B cell (primary cell): ENCODE data around the gene STMN1. TPM values are rescaled to one million over a fixed set of nuclear protein-coding genes. Genes with fewer than 3 reads are reported as not detected.

Experiments
- ATAC-seq: fragments of 200-7000 bp; cut with Tn5 transposase; one replicate; pipeline ENCODE4 v1.10.0; 2021; ENCODE audit warnings: low read depth, mild to moderate bottlenecking, moderate number of reproducible peaks, moderate library complexity
- CTCF ChIA-PET: fragments of 350-600 bp; sonication (Branson Sonifier 250); formaldehyde crosslinking; loops from one replicate; lab custom pipeline; 2021; ENCODE audit warnings: antibody characterized with exemption, inconsistent platforms; lab: Charles Lee
- POLR2A ChIA-PET: fragments of 350-600 bp; sonication (Branson Sonifier 250); formaldehyde crosslinking; loops from one replicate; lab custom pipeline; 2021; ENCODE audit warnings: antibody characterized with exemption; lab: Charles Lee
- DNase-seq: peaks from one replicate; pipeline ENCODE4 v3.0.0; 2013
- H2AFZ ChIP-seq: 2 replicates; pipeline ENCODE4 v1.6.1; 2012; ENCODE audit warnings: mild to moderate bottlenecking, low read depth, low read length; ENCODE audit not compliant: insufficient read depth, poor library complexity, severe bottlenecking
- H3K27ac ChIP-seq, 2 donors: 1 replicate in 1 of 2; 2 replicates in 1 of 2; pipeline ENCODE4 v1.5.1; 2012 to 2013; ENCODE audit warnings: low read length in 2 of 2, mild to moderate bottlenecking in 2 of 2, moderate library complexity in 1 of 2
- H3K27me3 ChIP-seq, 4 experiments: fragments of 200-600 bp in 1 of 4; sonication (generic) in 1 of 4; replicated peaks in 1 of 4; 1 replicate in 2 of 4; 2 replicates in 2 of 4; pipeline versions ENCODE4 v1.6.1 to v1.7.0; 2013 to 2016; ENCODE audit warnings: low read length in 3 of 4, mild to moderate bottlenecking in 2 of 4, mixed read lengths in 1 of 4, moderate library complexity in 1 of 4; ENCODE audit not compliant: insufficient read depth in 4 of 4, control insufficient read depth in 3 of 4; ENCODE audit errors: control extremely low read depth in 1 of 4
- H3K36me3 ChIP-seq, 2 experiments: replicated peaks in 1 of 2; 1 replicate in 1 of 2; 2 replicates in 1 of 2; pipeline versions ENCODE4 v1.6.1 to v1.7.1; 2013; ENCODE audit warnings: low read length in 1 of 2; ENCODE audit not compliant: insufficient read depth in 2 of 2, control insufficient read depth in 1 of 2; ENCODE audit errors: control extremely low read depth in 1 of 2, extremely low read depth in 1 of 2
- H3K4me1 ChIP-seq, 2 donors: fragments of 200-600 bp in 1 of 2; sonication (generic) in 1 of 2; 1 replicate in 1 of 2; 2 replicates in 1 of 2; pipeline versions ENCODE4 v1.5.1 to v1.6.1; 2013 to 2017; ENCODE audit warnings: low read length in 2 of 2; ENCODE audit not compliant: control insufficient read depth in 2 of 2, insufficient read depth in 2 of 2
- H3K4me2 ChIP-seq: replicated peaks from 2 replicates; pipeline ENCODE3; 2012; ENCODE audit warnings: mild to moderate bottlenecking, low read depth, low read length; ENCODE audit not compliant: poor library complexity, severe bottlenecking
- H3K4me3 ChIP-seq, 5 experiments: fragments of 200-600 bp in 1 of 5; sonication (generic) in 1 of 5; 1 replicate in 3 of 5; 2 replicates in 2 of 5; pipeline versions ENCODE4 v1.5.1 to v1.7.0; 2011 to 2016; ENCODE audit warnings: low read length in 4 of 5, mild to moderate bottlenecking in 4 of 5, low read depth in 2 of 5, control low read depth in 1 of 5, moderate library complexity in 1 of 5; ENCODE audit not compliant: insufficient read depth in 1 of 5; ENCODE audit errors: control extremely low read depth in 1 of 5, extremely low read depth in 1 of 5
- H3K79me2 ChIP-seq: fragments of 200-600 bp; sonication (generic); one replicate; pipeline ENCODE4 v1.6.0; 2016; ENCODE audit warnings: low read length; ENCODE audit not compliant: control insufficient read depth, insufficient read depth
- H3K9ac ChIP-seq: fragments of 200-600 bp; sonication (generic); 2 replicates; pipeline ENCODE4 v1.6.1; 2017; ENCODE audit warnings: mild to moderate bottlenecking, low read length, moderate library complexity
- H3K9me3 ChIP-seq, 3 donors: one replicate each; pipeline versions ENCODE4 v1.6.1 to v1.7.1; 2013; ENCODE audit warnings: low read length in 2 of 3; ENCODE audit not compliant: control insufficient read depth in 2 of 3, insufficient read depth in 1 of 3; ENCODE audit errors: control extremely low read depth in 1 of 3
- H4K20me1 ChIP-seq: 2 replicates; pipeline ENCODE4 v1.6.0; 2012; ENCODE audit warnings: mild to moderate bottlenecking, low read length; ENCODE audit not compliant: insufficient read depth, control insufficient read depth, poor library complexity, severe bottlenecking
- H3K27ac Mint-ChIP-seq: one replicate; pipeline ENCODE4 v1.8.0; 2021; ENCODE audit warnings: mixed read lengths
- H3K27me3 Mint-ChIP-seq: one replicate; pipeline ENCODE4 v1.8.0; 2021; ENCODE audit warnings: mixed read lengths
- H3K4me1 Mint-ChIP-seq: one replicate; pipeline ENCODE4 v1.8.0; 2021; ENCODE audit warnings: mixed read lengths
- H3K4me3 Mint-ChIP-seq: one replicate; pipeline ENCODE4 v1.8.0; 2021; ENCODE audit warnings: mixed read lengths
- H3K9me3 Mint-ChIP-seq: one replicate; pipeline ENCODE4 v1.8.0; 2022; ENCODE audit warnings: mixed read lengths; ENCODE audit not compliant: insufficient read depth
- EZH2 ChIP-seq: IDR thresholded peaks from 2 replicates; pipeline ENCODE4 v1.6.1; 2012; ENCODE audit warnings: borderline replicate concordance, low read depth, mild to moderate bottlenecking, moderate library complexity, low read length; ENCODE audit not compliant: insufficient read depth, poor library complexity, severe bottlenecking
- WGBS: methylation state at CpG from one replicate; pipeline ENCODE4 v1.1.5; 2013; ENCODE audit warnings: missing lambda C conversion rate; ENCODE audit not compliant: insufficient coverage; 5-methylcytosine and 5-hydroxymethylcytosine counted together
- intact Hi-C: fragments of 100-400 bp; cut with micrococcal nuclease; formaldehyde crosslinking; loops from one replicate; pipeline ENCODE4 v1.10.0; 2022
- polyA plus RNA-seq: library from polyadenylated mRNA; depleted of rRNA; stranded (reverse); fragments of >200 nt; gene quantifications from 2 replicates; pipeline ENCODE4 v1.2.3, GENCODE V29; 2012
- total RNA-seq, 2 donors: library from RNA; stranded (reverse); fragments of 120-200 nt in 1 of 2; gene quantifications; 1 replicate in 1 of 2; 2 replicates in 1 of 2; pipeline versions ENCODE4 v1.2.3 to v1.2.4, GENCODE V29; 2013 to 2022
- TF ChIP-seq, protein P1 (sequence below): fragments of 200-600 bp; IDR thresholded peaks from one replicate; pipeline ENCODE4 v1.8.0; 2022; ENCODE audit warnings: antibody characterized with exemption, mild to moderate bottlenecking

Gene STMN1
- total and polyA plus RNA-seq, 2 donors (not counting 1 experiment from before 2014, with no cell fraction given): 9.9 to 48.0 TPM

DNA sequence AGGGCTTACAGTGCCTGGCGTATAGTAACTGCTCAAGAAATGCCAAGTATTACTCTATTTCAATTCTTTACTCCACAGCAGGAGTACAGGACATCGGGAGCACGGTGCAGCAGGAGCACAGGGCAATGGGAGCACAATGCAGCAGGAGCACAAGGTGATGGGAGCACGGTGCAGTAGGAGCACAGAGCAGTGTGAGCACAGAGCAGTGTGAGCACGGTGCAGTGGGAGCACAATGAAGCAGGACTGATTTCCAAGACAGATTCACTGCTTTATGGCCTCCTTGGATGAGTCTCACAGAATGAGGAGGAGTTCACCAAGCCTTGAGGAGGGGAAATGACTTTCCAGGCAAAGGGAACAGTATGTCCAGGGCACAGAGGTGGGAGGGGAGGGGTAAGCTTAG lies 25.7 kb downstream of the STMN1 start:
- Histone ChIP-seq H4K20me1 (no peaks in the 10 kb centered on the region), H3K79me2 (no peaks in the 10 kb centered on the region), H3K27me3 (no peaks in the 10 kb centered on the region), H3K27ac (no peak overlapping the region), H3K9me3 (no peaks in the 10 kb centered on the region), H3K36me3 (no peaks in the 10 kb centered on the region), H3K4me1 (peaks cover 0 to 7% of the 10 kb centered on the region in 2 donors), H2AFZ (no peak overlapping the region), H3K4me2 (no peak overlapping the region), H3K9ac (no peak overlapping the region), H3K4me3 (no peak overlapping the region)
- Mint-ChIP-seq H3K27me3 (no peaks in the 10 kb centered on the region), H3K4me3 (no peak overlapping the region), H3K4me1 (peaks cover 3% of the 10 kb centered on the region), H3K9me3 (no peaks in the 10 kb centered on the region), H3K27ac (no peak overlapping the region)
- no peak for DNase-seq
- no peak for TF ChIP-seq EZH2
- TF ChIP-seq, protein P1, sequence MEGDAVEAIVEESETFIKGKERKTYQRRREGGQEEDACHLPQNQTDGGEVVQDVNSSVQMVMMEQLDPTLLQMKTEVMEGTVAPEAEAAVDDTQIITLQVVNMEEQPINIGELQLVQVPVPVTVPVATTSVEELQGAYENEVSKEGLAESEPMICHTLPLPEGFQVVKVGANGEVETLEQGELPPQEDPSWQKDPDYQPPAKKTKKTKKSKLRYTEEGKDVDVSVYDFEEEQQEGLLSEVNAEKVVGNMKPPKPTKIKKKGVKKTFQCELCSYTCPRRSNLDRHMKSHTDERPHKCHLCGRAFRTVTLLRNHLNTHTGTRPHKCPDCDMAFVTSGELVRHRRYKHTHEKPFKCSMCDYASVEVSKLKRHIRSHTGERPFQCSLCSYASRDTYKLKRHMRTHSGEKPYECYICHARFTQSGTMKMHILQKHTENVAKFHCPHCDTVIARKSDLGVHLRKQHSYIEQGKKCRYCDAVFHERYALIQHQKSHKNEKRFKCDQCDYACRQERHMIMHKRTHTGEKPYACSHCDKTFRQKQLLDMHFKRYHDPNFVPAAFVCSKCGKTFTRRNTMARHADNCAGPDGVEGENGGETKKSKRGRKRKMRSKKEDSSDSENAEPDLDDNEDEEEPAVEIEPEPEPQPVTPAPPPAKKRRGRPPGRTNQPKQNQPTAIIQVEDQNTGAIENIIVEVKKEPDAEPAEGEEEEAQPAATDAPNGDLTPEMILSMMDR: no peak
- ATAC-seq: no peak
- WGBS: 89% methylated on average over 5 of the region's 5 CpGs
- ChIA-PET POLR2A (no interaction called here), CTCF (interaction anchor here (0.5 to 1.2 kb wide), 2 partner anchors 15 kb away, joined by 3 to 4 read pairs; no protein-coding TSS in a partner anchor)
- intact Hi-C loops: no loop called here

DNA sequence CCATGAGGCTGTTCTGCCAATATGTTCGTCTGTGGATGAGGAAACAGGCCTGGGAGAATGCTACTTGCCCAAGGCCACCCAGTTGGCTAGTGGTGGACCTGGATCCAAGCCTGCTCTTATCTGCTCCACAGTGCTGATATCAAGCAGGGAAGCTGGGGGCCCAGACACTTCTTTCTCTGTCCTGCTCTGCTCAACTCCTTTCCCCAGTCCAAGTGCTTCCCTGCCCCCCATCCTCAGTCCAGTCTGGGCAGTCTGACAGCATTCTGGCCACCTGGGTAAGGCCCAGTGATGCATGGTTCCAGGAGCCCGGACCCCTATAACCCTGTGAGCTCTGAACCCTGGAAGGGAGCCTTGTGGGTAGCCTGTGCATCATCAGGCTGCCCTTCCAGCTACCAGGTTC lies 26.5 kb downstream of the STMN1 start:
- H3K4me1 Mint-ChIP-seq: peaks cover 8% of the 10 kb centered on the region
- no peaks in the 10 kb centered on the region for H3K9me3 ChIP-seq
- H3K27ac Mint-ChIP-seq: no peak overlapping the region
- no peaks in the 10 kb centered on the region for H3K27me3 ChIP-seq
- no peaks in the 10 kb centered on the region for H3K9me3 Mint-ChIP-seq
- H3K79me2 ChIP-seq: no peaks in the 10 kb centered on the region
- H4K20me1 ChIP-seq: no peaks in the 10 kb centered on the region
- 65% methylated on average over 2 of the region's 2 CpGs for WGBS
- no peak overlapping the region for H3K4me2 ChIP-seq
- no peak overlapping the region for H2AFZ ChIP-seq
- ATAC-seq (no peak), DNase-seq (no peak)
- POLR2A ChIA-PET: no interaction called here
- H3K4me1 ChIP-seq: peaks cover 5 to 12% of the 10 kb centered on the region in 2 donors
- intact Hi-C loops: no loop called here
- H3K4me3 Mint-ChIP-seq: no peak overlapping the region
- no peak for TF ChIP-seq EZH2
- TF ChIP-seq, protein P1: no peak
- H3K4me3 ChIP-seq: no peak overlapping the region
- CTCF ChIA-PET: interaction anchor here (1.2 kb wide), 1 partner anchor 16 kb away, joined by 4 read pairs; no protein-coding TSS in a partner anchor
- H3K27me3 Mint-ChIP-seq: no peaks in the 10 kb centered on the region
- H3K36me3 ChIP-seq: no peaks in the 10 kb centered on the region
- H3K9ac ChIP-seq: no peak overlapping the region
- H3K27ac ChIP-seq: no peak overlapping the region
